GM12891 (cell line): ENCODE data around the gene SDK1.

Experiments
- POLR2A ChIP-seq: IDR thresholded peaks from 2 replicates; pipeline ENCODE4 v1.6.1; 2011; ENCODE audit warnings: low read depth, low read length, control low read depth
- POLR2AphosphoS5 ChIP-seq: IDR thresholded peaks from 2 replicates; pipeline ENCODE4 v1.6.1; 2011; ENCODE audit warnings: low read depth, low read length, control low read depth

- TF ChIP-seq POLR2A (no peak), POLR2AphosphoS5 (no peak)
These were observed 672.2 kb downstream of the SDK1 start for GRCh38 chr7:3973264-3973663.
